ENCODE results near the gene REG1B.
"Not testable (repeated sequence)": the region's sequence is repeated elsewhere in the genome, so short reads cannot be mapped to it uniquely, and the experiment has no call there.

The REG1B gene

DNA sequence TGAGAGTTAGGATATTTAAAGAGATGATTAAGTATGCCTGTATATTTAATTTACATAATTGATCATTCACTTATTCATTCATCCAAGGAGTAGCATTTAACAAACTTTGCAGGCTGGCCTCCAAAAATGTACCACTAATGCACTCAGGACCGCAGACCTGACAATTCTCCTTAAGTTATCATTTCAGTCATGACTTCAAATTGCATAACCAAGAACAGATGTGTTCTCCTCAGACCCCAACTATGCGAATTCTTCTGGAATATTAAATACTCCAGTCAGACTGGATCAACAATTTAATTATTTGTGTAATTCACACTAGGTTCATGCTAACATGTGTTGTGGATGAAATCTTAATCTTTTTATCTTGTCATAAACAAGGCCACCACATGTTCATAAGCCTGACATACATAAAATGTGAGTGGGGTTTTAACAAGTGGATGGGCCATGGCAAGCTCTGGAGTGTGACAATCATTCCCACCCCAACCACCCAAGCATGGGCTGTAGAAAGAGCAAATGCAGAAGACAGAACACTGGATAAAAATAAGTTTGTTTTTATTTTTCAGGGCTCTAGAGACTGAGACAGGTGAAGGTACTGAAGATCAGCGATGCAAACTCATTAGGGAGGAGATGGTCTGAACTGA, 3.2 kb downstream of the REG1B start:
- DNase-seq (ENCODE audit: low read depth in 3 of 3, low spot score in 1 of 3), result no peak

DNA sequence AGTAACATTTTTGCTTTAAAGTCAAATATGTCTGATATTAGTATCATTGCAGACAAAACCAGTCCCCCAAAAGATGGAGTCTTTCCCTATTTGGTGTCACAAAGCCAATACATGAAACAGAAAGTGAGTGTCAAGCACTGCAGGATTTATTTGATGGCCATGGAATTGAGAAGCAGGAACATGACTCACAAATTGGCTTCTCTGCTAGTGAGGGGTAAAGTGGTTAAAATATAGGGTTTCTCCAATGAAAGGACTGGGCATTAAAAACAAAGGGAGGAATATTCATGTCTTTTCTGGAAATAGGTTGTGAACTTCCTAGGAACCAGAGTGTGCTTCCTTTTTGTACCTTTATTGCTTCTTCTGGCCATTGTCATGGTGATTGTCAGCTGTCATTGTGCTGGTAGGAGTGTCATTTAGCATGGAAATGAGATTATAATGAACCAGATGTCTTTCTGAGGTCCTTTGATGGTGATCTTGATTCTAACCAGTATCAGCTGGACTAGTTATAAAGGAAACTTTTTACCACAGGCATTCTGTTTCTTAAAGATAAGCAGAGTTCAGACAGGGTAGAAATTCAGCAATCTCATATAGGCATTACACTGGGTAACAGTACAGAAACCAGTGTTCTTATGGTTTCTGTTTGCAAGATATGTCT, 4.1 kb downstream of the REG1B start:
- DNase-seq (ENCODE audit: low read depth in 3 of 3, low spot score in 1 of 3), result no peak

DNA sequence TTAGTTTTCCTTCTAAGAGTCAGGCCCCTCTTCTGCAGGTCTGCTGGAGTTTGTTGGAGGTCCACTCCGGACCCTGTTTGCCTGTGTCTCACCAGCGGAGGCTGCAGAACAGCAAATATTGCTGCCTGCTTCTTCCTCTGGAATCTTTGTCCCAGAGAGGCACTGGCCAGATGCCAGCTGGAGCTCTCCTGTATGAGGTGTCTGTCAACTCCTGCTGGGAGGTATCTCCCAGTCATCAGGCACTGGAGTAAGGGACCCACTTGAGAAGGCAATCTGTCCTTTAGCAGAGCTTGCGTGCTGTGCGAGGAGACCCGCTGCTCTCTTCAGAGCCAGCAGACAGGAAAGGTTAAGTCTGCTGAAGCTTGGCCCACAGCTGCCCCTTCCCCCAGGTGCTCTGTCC, 4.8 kb downstream of the REG1B start:
- DNase-seq (ENCODE audit: low read depth in 3 of 3, low spot score in 1 of 3), result no peak

DNA sequence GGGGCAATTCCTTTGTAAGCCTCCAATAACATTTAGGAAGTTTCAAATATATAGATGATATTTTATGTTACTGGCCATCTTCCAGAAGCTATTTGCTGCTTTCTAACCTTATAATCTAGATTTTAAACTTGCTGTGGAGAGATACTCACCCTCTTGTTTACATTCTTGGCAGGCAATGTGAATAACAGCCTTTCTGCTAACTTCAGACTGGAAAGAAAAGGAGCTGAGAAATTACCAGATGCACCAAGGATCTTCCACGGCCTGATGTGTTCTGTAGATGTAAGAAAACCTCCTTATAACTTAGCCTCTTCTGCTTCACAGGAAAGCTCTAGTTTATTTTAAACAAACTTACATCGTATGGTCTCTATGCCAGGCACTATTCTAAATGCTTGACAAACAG, 16.7 kb downstream of the REG1B start:
- no peak for DNase-seq (ENCODE audit: low read depth in 3 of 3, low spot score in 1 of 3)

DNA sequence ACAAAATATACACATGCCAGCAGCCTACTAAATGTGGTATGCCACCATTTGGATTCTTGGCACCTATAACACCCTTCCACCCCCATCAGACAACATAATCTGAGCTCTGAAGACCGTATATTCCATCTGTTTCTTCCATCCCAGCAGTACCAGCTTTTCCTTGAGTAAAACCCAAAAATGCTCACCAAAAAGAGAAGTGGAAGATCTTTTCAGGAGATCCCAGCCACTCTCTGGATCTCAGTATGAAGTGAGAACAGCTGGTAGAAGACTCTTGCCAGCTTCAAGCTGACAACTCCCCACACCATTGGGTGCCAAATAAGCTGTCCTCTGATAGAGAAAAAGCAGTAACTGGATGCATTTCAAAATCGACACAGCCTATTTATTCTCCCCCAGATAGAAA, 22.6 kb downstream of the REG1B start:
- DNase-seq (ENCODE audit: low read depth in 3 of 3, low spot score in 1 of 3), result no peak

DNA sequence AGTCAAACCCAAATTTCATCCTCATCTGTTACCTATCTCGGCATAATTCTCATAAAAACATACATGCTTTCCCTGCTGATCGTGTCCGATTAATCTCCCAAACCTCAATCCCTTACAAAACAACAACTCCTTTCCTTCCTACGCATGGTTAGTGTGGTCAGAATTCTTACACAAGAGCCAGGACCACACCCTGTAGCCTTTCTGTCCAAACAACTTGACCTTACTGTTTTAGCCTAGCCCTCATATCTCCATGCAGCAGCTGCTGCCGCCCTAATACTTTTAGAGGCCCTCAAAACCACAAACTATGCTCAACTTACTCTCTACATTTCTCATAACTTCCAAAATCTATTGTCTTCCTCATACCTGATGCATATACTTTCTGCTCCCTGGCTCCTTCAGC, 33.0 kb downstream of the REG1B start:
- not testable (repeated sequence) for DNase-seq (ENCODE audit: low read depth in 3 of 3, low spot score in 1 of 3)

DNA sequence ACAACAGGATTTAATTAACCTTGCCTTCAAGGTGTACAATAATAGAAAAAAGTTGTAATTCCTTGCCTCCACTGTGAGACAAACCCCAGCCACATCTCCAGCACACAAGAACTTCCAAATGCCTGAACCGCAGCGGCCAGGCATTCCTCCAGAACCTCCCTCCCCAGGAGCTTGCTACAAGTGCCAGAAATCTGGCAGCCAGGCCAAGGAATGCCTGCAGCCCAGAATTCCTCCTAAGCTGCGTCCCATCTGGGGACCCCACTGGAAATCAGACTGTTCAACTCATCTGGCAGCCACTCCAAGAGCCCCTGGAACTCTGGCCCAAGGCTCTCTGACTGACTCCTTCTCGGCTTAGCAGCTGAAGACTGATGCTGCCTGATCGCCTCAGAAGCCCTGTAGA, 34.3 kb downstream of the REG1B start:
- DNase-seq (ENCODE audit: low read depth in 3 of 3, low spot score in 1 of 3), result not testable (repeated sequence)

DNA sequence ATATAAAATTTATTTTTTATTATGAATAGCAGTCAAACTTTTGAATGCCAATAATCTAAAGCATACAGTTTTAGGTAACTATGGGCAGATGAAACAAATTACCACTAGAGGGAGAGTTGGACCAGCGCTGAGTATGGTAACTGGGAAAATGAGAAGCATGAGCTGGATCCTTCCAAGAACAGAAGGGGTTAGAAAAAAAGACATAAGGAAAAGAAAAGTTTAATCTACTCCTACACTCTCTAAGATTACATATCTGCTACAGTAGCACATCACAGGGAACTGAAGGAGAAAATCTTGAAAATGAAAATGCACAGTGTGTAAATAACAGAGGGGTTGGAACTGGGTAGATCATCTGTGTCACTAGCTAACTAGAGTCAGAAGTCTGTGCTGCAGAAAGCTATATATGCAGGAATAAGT, 46.8 kb downstream of the REG1B start:
- DNase-seq (ENCODE audit: low read depth in 3 of 3, low spot score in 1 of 3), result no peak

DNA sequence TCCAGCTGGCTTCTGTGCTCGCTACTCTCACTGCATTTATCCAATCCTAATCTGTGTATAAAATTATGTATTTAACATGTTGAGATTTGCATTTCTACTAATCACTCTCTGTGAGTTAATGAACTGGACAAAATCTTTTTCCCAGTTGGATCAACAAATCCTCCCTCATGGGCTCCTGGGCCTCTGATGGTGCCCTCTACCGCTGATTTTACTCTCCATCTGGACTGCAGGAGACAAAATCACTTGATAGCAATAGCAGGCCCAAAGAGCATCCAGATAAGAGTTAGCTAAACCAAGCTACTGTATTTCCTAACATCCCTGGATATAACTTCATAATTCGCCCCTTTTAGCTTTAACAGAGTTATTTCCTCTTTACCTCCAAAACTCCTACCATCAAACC, 47.8 kb downstream of the REG1B start:
- no peak for DNase-seq (ENCODE audit: low read depth in 3 of 3, low spot score in 1 of 3)

All from stimulated activated CD4-positive, alpha-beta T cell treated with anti-CD3 and anti-CD28 coated beads, TNF-alpha, amount 100 ng/mL, for 1 hour (primary cell).